GM21576 (cell line): ENCODE data around the gene LAMB3.

ENCODE experiments used
- ATAC-seq: cut with Tn5 transposase; IDR thresholded peaks from one replicate; pipeline ENCODE4 v1.9.1; 2021; ENCODE audit warnings: mild to moderate bottlenecking, moderate library complexity; ENCODE audit not compliant: unreplicated experiment

LAMB3 gene

GRCh38 chr1:209662879-209663327 is 10.7 kb upstream of the LAMB3 start:
- no peak for ATAC-seq

DNA sequence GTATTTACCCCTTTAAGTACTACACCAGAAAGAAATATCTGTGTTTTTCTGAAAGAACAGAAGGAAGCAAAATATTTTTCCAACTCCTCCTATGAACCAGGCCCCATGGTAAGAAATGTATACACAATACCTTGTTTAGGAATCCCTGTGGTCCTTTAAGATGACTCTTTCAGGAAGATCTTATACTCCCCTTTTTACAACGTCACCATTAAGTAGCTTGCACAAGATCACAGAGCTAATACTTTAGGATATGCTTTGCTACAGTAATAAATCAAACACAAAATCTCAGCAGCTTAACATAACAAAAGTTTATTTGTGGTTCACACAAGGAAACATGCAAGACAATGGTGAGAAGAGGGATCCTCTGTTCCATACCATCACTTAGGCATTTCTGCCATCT is 8.8 kb upstream of the LAMB3 start:
- no peak for ATAC-seq

- peak; percentile 88 for ATAC-seq
Observed at GRCh38 chr1:209659909-209660308, 7.7 kb upstream of the LAMB3 start.

DNA sequence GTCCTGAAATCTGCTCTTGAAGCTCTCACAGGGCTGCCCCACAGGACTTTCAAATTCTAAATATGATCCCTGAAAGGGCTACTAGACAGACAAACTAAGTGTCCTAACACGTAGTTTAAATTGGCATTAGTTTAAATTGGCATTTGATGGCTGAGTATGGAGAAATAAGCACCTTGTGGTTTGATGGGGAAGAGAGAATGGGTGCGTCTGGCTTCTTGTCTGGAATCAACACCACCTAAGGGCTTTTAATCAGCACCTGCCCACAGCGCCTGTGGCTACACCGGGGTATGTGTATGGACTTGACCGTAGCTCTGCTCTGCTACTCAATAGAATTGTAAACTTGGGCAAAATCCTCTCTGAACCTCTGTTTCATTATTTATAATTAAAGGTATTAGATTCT is 5.7 kb upstream of the LAMB3 start:
- no peak for ATAC-seq

GRCh38 chr1:209657140-209657879 is 5.1 kb upstream of the LAMB3 start:
- ATAC-seq = no peak

GRCh38 chr1:209655411-209656231 is 3.4 kb upstream of the LAMB3 start:
- no peak for ATAC-seq

DNA sequence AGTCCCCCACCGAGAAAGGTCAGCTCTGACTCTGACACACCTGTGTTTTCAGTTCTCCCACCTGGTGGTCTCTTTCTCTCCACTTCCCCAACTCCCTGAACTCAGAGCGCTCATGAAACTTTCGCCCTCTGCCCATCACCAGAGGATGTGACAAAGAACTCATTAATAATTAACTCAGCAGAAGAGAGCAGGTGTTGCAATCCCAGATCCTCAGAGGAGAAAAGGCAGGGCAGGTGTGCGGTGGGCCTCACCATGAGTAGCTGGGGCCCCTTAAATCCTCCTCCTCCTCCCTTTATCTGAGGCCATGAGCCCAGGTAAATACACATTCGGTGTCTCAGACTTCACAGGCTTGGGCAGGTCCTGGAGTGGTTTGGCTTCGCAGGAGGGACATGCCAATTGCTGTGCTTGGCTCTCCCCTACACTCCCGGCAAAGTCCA is 1.7 kb upstream of the LAMB3 start:
- no peak for ATAC-seq

DNA sequence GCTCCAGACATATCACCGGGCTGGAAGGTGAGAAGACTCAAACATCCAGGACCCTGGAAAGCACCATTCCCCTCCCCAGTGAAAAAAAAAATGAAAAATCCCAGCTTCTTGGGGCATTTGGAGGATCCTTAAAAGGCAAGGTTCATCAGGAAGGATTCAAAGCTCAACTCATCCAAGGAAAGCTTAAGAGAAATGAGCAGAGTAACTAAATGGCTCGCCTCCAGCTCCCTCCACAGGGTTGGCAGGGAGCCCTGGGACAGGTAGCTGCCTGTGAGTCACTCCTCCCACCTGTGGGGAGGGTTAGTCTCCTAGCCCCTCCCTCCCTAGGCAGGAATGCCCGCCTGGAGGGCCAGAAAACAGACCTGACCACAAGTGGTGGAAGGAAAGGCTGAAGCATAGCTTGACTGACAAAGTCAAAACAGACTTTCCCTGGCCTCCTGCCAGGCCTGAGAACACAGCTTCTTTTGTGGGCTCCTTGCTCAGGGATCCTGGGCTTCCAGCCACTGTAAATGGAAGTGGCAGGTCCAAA is 712 bp upstream of the LAMB3 start:
- ATAC-seq = no peak

- no peak for ATAC-seq
Observed at GRCh38 chr1:209651138-209651587, 1.1 kb downstream of the LAMB3 start.

DNA sequence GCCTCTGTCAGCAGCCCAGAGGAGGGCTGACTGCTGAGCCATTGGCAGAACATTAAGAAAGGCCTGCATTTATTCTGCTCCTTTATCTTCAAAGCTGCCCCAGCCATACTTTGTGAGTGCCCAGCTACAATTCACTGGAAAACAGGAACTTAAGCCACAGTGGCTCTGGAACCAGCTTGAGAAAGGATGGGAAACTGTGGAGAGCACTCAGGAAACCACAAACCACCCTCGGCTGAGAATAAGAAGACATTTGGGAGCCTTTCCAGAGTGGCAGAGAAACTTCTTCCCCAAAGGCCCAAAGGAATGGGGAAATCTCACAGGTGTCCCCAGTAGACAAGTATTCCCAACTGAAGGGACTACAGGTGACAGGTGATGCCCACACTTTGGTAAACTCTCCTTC is 1.8 kb downstream of the LAMB3 start:
- ATAC-seq = no peak

GRCh38 chr1:209648931-209649776 is 3.1 kb downstream of the LAMB3 start:
- ATAC-seq = no peak

DNA sequence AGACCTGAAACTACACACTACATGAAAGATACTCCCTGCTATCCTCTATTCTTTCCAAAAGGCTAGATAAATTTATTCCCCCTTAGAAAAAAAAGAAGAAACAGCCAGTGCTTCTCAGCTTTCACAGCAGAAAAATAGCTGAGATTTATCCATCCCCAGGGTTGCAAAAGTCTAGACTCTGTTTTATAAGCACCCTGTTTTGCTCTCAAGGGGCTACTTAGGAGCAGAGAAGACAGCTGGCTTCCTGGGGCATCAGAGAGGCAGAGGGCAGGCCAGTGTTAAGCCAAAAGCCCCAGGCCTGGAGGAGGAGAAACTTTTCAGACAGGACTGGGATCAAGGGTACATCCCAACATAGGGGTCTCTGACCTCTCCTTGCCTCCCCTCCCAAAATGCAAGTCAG is 3.9 kb downstream of the LAMB3 start:
- no peak for ATAC-seq

- no peak for ATAC-seq
Observed at GRCh38 chr1:209647156-209647555, 5.1 kb downstream of the LAMB3 start.

DNA sequence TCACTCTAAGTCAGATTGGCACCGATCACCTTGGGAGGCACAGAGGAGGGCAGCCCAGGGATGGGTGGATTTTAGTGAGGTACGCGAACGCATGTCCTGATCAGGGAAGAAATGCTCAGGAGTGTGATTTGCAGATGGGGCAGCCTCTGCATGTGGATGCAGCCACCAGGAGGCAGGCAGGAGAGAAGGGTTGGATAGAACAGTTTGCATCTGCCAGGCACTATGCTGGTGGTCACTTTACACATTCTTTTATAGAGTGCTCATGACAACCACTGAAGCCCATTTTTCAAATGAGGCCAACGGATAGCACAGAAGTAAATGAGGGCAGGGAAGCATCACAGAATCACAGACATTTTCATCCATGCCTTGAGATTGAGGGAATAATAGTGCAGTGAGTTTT is 5.7 kb downstream of the LAMB3 start:
- ATAC-seq = no peak

DNA sequence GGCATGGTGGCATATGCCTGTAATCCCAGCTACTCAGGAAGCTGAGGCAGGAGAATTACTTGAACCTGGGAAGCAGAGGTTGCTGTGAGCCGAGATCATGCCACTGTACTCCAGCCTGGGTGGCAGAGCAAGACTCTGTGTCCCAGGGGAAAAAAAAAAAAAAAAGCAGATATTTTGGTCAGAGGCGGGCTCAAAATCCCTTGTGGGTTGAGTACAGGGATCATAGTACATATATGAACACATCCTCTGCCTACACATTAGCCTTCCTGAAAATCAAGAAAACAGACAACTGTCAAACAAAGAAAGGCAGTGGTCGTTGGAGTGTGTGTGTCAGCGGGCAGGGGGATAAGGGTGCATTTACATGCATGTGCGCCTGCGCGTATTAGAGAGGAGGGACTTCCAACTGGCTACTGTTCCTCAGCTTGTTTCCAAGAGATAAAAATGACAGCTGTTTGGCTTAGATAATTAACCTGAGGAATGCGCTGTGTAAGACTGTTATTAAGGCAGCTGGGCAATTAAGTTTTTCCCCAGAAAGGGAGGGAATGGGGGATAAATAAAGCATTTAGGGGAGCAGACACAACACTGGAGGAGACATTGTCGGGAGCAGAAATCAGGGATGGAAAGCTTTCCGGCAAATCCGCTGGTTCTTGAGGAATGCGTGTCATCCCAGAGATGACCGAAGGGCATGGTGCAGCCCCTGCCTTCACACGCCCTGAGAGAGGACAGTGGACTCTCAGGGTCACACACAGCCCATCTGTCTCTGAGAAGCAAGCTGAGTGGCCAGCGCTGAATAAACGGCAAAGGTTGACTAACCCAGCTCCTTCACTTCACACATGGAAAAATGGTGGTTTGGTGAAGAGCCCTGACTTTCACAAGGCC is 6.4 kb downstream of the LAMB3 start:
- no peak for ATAC-seq

- ATAC-seq = no peak
Observed at GRCh38 chr1:209643285-209644020, 8.8 kb downstream of the LAMB3 start.

DNA sequence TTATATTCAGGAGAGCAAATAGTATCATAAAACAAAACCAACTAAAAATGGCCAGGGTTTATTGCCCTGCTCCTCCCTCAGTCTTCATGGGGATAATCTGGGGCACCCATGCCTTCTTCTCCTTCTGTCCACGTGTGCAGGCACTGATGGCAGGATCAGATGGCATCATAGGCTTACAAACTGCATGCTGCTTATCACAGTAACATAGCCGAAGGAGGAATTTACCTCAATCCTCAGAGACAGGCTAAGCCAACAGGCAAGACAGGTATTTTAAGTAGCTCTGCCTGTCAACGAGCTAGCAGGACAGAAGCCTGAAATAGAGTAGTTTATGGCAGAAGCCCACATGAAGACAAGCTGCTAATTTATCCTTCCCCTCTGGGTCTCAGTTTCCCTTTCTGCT is 9.4 kb downstream of the LAMB3 start:
- ATAC-seq = no peak

DNA sequence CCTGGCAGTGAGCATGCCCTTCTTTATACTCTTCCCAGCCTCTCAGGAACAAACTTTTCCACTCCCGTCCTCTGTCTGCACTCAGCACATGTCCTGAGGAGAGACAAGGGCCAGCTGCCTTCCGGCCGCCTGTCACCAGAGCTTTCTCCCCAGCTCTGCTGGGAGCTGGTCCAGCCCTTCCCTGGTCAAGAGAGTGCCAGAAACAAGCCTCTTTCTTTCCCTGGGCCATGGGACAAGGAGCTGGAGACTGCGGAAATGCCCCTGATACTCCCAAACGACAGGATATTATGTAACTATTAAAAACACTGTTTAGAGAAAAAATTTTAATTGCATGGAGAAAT is 10.4 kb downstream of the LAMB3 start:
- ATAC-seq = no peak

GRCh38 chr1:209635850-209636249 is 16.4 kb downstream of the LAMB3 start:
- ATAC-seq = no peak
